ENCODE measurements around the gene FDPS. TPM values are rescaled to one million over a fixed set of nuclear protein-coding genes. Genes with fewer than 3 reads are reported as not detected.
"Not testable (repeated sequence)": the region's sequence is repeated elsewhere in the genome, so short reads cannot be mapped to it uniquely, and the experiment has no call there.

Gene FDPS
- total RNA-seq, 1 donor from 2014 or later, result 248 TPM

- no peak overlapping the region for H3K4me3 ChIP-seq (ENCODE audit: low read depth, low read length)
- no peak for TF ChIP-seq CTCF (conservative IDR thresholded peaks at IDR 0.05; ENCODE audit: low read depth, low read length)
- DNase-seq (ENCODE audit: low read depth), result no peak
Observed at GRCh38 chr1:155285631-155286044, 23.0 kb upstream of the FDPS start.

DNA sequence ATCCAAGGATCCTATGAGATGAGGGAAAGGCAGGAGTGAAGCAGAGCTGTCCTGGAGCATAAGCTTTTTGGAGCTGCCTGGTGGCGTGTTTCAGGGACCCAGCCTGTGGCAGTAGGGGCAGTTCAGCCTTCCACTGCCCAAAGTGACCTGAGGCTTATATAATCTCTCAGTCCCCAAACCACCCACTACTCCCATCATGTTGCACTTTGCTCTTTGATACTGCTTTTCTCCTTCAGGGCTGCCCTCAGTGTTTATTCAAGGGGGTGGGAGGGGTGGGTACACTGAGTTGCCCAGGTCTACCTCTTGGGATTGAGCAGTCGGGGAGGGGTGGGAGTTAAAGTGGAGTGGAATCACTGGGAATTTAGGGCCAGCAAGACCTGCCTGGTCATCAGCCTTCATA lies 22.1 kb upstream of the FDPS start:
- no peak overlapping the region for H3K4me3 ChIP-seq (ENCODE audit: low read depth, low read length)
- no peak for DNase-seq (ENCODE audit: low read depth)
- no peak for TF ChIP-seq CTCF (conservative IDR thresholded peaks at IDR 0.05; ENCODE audit: low read depth, low read length)

DNA sequence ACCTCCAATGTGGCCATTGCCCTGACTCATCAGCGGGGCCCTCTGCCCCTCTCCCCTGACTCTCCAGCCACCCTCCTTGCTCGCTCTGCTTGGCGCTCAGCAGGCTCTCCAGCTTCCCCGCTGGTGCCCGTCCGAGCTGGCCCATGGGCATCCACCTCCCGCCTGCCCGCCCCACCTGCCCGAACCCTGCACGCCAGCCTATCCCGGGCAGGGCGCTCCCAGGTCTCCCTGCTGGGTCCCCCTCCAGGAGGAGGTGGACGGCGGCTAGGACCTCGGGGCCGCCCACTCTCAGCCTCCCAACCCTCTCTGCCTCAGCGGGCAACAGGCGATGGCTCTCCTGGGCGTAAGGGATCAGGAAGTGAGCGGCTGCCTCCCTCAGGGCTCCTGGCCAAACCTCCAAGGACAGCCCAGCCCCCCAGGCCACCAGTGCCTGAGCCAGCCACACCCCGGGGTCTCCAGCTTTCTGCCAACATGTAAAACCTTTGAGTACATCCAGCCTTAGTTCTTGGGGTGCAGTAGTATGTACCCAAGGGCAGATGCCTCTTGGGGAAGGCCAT lies 20.6 kb upstream of the FDPS start:
- H3K4me3 ChIP-seq (ENCODE audit: low read depth, low read length), result no peak overlapping the region
- no peak for DNase-seq (ENCODE audit: low read depth)
- TF ChIP-seq CTCF (conservative IDR thresholded peaks at IDR 0.05; ENCODE audit: low read depth, low read length), result no peak

DNA sequence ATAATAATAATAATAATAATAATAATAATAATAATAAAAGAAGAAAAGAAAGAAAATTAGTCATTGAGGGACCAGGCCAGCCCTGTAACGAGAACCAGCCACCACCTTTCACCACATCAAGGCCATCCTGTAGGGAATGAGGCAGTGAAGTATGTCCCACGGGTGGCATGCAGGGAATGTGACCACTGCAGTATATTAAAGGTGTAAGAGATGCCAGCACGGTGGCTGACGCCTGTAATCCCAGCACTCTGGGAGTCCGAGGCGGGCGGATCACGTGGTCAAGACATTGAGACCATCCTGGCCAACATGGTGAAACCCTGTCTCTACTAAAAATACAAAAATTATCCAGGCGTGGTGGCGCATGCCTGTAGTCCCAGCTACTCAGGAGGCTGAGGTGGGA lies 17.7 kb upstream of the FDPS start:
- not testable (repeated sequence) for DNase-seq (ENCODE audit: low read depth); H3K4me3 ChIP-seq (ENCODE audit: low read depth, low read length)

- H3K4me3 ChIP-seq (ENCODE audit: low read depth, low read length), result no peak overlapping the region
- TF ChIP-seq CTCF (conservative IDR thresholded peaks at IDR 0.05; ENCODE audit: low read depth, low read length), result no peak
- no peak for DNase-seq (ENCODE audit: low read depth)
Observed at GRCh38 chr1:155293086-155293749, 15.4 kb upstream of the FDPS start.

GRCh38 chr1:155294520-155295182 lies 14.0 kb upstream of the FDPS start:
- H3K4me3 ChIP-seq (ENCODE audit: low read depth, low read length), result no peak overlapping the region
- no peak for DNase-seq (ENCODE audit: low read depth)
- TF ChIP-seq CTCF (conservative IDR thresholded peaks at IDR 0.05; ENCODE audit: low read depth, low read length), result no peak

DNA sequence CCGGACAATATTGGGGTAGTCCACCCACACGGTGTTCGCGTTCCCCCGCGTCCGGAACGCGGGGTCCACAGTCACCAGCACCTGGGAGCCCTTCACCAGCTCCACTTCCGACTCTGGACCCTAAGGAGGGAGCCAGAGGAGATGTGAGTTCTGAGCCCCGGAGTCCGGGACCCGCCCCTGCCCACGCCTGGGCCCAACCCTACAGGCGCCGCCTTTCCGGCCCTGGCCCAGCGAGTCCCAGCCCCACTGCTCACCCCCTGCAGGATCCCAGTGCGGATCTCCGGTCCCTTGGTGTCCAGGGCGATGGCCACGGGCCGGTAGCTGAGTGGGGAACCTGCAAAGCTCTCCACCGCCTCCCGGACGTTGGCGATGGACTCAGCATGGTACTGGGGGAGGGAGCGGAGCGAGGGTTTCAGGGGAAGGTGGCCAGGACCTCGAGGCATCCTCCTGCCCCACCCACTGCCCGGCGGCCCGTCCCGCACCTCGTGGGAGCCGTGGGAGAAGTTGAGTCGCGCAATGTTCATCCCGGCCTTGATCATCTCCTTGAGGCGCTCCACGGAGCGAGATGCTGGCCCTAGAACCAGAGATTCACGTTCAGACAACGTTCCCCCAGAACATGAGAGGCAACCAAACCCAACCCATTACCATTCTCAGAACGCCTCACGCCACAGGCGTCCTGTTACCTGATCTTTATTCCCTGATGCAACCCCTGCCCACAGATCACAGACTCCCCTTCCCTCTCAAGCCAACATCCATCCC lies 13.3 kb upstream of the FDPS start:
- no peak overlapping the region for H3K4me3 ChIP-seq (ENCODE audit: low read depth, low read length)
- TF ChIP-seq CTCF (conservative IDR thresholded peaks at IDR 0.05; ENCODE audit: low read depth, low read length), result no peak
- DNase-seq (ENCODE audit: low read depth), result no peak
